Measurements from ENCODE around the gene FBXO47.
"Not testable (repeated sequence)": the region's sequence is repeated elsewhere in the genome, so short reads cannot be mapped to it uniquely, and the experiment has no call there.

Gene FBXO47

GRCh38 chr17:38980490-38981217 lies 13.5 kb upstream of the FBXO47 start:
- DNase-seq: no peak

DNA sequence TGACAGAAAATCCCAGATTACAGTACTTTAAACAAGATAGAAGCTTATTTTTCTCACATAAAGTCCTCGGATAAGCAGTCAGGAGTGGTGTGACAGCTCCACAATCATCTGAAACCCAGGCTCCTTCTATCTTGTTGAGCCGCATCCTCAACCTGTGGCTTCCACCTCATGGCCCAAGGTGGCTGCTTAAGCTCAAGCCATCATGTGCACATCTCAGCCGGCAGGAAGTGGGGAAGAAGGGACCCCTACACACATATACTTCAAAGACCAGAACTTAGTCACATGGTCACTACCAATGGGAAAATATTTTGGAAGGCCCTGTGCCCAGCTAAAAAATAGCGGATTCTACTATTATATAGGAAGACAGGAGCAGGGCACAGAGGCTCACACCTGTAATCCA lies 11.0 kb upstream of the FBXO47 start:
- DNase-seq: no peak

DNA sequence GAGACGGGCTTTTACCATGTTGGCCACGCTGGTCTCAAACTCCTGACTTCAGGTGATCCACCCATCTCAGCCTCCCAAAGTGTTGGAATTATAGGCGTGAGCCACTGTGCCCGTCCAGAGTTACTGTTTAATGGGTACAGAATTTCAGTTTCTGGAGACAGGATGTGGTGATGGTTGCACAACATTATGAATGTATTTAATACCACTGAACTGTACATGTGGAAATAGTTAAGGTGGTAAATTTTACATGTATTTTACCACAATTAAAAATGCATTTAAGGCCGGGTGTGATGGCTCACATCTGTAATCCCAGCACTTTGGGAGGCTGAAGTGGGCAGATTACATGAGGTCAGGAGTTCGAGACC lies 9.0 kb upstream of the FBXO47 start:
- DNase-seq: peak; percentile 6

- DNase-seq: no peak
These were observed 3.6 kb upstream of the FBXO47 start for GRCh38 chr17:38970804-38971203.

DNA sequence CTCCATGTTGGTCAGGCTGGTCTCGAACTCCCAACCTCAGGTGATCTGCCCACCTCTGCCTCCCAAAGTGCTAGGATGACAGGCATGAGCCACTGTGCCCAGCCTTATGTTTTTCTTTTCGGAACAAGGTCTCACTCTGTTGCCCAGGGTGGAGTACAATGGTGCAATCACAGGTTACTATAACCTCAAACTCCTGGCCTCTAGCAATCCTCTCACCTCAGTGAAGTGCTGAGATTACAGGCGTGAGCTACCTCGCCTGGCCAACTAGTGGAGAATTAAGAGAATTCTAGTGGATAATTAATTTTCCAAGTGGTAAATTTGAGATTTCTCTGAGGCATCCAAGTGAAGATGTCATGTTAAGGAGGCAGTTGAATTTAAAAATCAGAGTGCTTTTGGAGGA lies 2.9 kb upstream of the FBXO47 start:
- DNase-seq: no peak

DNA sequence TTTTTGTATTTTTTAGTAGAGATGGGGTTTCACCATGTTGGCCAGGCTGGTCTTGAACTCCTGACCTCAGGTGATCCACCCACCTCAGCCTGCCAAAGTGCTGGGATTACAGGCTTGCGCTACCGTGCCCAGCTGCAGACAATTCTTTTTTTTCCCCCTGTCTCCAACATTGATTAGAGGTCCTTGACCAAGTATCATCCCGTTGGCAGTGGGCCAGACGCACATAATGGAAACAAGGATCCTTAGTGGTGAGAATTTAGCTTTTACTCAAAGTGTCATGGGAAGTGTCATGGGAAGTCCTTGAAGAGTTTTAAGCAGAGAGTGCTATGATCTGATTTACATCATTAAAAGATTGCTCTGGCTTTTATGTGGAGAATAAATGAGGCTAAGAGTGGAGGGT lies 2.1 kb upstream of the FBXO47 start:
- DNase-seq: no peak

DNA sequence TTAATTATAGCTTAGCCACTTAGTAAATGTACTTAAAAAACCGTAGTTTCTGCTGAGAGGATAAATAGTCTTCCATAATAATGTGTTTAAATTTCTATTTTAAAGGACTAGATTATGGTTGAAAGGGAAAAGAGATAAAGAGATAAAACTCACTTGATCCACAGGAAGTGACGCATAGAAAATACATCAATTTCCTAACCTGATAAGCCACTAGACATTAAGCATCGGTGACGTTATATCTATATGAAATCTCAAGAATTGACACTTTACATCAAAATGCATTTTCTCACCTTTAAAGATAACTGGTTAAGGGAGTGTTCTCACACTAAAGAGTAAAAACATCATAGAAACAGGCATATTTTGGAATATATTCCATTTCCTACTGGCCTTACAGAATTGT lies 5.8 kb downstream of the FBXO47 start:
- peak; percentile 5 for DNase-seq

DNA sequence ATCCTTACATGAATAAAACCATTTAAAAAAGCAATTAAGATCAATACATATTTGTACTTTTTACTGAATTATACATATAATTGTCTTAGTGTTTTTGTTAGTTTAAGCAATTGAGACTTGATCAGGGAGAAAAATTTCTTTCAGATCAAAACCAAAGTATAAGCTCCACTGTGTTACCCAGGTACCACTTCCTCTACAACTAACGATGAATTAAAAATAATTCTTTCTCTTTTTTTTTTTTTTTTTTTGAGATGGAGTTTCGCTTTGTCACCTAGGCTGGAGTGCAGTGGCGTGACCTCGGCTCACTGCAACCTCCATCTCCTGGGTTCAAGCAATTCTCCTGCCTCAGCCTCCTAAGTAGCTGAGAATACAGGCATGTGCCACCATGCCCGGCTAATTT lies 6.8 kb downstream of the FBXO47 start:
- no peak for DNase-seq

DNA sequence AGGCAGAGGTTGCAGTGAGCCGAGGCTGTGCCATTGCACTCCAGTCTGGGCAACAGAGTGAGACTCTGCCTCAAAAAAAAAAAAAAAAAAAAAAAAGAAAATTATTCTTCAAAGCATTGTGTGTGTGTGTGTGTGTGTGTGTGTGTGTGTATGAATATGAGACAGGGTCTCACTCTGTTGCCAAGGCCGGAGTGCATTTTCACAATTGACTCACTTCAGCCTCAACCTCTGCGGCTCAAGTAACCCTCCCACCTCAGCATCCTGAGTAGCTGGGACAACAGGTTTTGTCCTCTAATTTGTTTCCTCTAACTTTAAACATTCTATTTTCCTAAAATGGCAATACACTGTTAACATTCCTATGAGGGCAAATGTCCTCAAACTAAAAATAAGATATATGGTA lies 7.7 kb downstream of the FBXO47 start:
- DNase-seq: no peak

- no peak for DNase-seq
These were observed 8.4 kb downstream of the FBXO47 start for GRCh38 chr17:38958756-38959155.

DNA sequence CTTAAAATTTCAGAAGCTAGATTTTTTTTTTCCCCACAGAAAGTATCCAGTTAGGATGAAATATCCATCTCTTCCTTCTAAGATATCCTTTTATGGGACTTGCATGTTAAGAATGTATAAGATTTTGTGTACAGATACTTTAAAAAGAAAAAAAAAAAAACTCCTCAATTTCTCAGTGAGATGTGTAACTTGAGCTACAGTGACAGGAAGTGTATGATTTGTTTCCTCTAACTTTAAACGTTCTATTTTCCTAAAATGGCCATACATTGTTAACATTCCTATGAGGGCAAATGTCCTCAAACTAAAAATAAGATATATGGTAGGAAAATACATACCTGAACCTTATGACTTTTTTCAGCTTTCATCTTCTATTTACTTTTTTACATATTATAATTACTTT lies 8.9 kb downstream of the FBXO47 start:
- no peak for DNase-seq

DNA sequence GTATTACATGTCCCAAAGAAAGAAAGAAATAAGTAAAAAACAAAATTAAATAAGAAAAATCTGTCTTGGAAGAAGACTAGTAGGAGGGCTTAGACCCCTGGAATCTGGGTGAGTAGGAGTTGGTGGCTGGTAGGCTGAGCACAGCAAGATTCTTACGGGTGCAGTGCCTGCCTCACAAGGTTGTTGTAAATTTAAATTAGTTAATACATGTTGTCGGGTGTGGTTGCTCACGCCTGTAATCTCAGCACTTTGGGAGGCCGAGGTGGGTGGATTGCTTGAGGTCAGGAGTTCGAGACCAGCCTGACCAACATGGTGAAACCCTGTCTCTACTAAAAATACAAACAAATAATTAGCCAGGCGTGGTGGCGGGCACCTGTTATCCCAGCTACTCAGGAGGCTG lies 13.4 kb downstream of the FBXO47 start:
- DNase-seq: not testable (repeated sequence)

DNA sequence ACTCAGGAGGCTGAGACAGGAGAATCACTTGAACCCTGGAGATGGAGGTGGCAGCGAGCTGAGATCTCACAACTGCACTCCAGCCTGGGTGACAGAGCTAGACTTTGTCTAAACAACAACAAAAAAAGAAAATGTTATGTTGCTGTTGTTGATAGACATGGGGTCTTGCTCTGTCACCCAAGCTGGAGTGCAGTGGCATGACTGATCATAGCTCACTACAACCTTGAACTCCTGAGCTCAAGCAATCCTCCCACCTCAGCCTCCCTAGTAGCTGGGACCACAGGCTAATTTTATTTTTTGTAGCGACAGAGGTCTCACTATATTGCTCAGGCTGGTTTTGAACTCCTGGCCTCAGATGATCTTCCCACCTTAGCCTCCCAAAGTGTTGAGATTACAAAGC lies 20.0 kb downstream of the FBXO47 start:
- no peak for DNase-seq

DNA sequence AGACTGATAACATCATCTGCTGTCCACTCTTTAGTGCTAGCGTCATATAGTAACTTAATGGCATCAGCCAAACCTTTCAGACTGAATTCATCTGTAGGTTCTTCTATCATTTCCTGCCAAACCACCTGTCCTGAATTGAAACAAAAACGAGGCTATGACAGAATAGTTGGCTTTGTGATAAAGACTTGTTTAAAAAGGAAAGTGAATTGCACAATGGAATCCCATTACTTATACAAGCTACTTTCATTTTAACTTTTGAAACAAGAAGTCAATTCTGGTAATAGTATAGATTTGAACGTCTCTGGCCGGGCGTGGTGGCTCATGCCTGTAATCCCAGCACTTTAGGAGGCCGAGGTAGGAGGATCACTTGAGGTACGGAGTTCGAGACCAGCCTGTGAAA lies 23.6 kb downstream of the FBXO47 start:
- no peak for DNase-seq

DNA sequence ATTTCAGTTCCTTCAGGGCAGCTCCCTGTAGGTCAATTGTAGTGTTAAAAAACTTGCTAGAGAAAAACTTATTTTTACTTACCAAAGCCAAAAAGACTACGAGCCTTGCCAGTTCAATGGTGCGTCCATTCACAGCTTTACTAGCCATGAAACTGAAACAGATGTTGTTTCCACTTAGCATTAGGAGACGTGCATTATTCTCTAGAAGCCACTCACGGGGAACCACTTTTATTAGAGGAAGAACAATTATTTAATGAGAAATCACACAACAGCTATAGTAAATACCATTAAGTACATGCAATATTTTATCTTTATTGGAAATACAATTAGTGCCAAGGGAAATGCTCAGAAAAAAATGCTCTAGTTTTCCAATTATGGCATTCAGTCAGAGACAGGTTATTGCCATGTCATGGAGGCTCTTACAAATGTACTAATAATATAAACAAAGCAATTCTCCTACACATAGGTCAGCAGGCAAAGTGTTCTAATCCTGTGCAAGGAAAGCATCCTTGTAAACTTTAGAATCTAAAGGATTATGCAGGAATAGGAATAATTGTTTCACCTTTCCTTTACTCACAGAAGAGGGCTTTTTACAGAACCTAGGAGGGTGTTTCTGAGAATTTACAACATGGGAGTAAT lies 24.4 kb downstream of the FBXO47 start:
- DNase-seq: no peak

DNA sequence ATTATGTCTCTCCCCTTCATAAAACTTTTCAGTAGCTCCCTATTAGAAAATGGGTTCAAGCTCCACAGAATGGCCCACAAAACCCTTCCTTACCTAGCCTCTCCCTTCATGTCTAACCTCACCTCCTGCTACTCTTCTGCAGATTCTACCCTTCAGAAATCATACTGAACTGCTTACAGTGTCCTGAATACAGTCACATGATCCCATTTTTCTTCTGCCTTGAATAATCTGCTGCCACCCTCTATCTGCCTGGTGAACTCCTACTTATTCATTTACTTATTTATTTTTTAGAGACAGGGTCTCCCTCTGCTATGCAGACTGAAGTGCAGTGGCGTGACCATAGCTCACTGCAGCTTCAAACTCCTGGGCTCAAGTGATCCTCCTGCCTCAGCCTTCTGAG lies 26.8 kb downstream of the FBXO47 start:
- no peak for DNase-seq

- DNase-seq: no peak
These were observed 27.2 kb downstream of the FBXO47 start for GRCh38 chr17:38939987-38940386.

GRCh38 chr17:38933962-38934361 lies 33.2 kb downstream of the FBXO47 start:
- not testable (repeated sequence) for DNase-seq

GRCh38 chr17:38930782-38931181 lies 36.4 kb downstream of the FBXO47 start:
- not testable (repeated sequence) for DNase-seq

GRCh38 chr17:38926293-38927070 lies 40.7 kb downstream of the FBXO47 start:
- DNase-seq: peak; percentile 12

DNA sequence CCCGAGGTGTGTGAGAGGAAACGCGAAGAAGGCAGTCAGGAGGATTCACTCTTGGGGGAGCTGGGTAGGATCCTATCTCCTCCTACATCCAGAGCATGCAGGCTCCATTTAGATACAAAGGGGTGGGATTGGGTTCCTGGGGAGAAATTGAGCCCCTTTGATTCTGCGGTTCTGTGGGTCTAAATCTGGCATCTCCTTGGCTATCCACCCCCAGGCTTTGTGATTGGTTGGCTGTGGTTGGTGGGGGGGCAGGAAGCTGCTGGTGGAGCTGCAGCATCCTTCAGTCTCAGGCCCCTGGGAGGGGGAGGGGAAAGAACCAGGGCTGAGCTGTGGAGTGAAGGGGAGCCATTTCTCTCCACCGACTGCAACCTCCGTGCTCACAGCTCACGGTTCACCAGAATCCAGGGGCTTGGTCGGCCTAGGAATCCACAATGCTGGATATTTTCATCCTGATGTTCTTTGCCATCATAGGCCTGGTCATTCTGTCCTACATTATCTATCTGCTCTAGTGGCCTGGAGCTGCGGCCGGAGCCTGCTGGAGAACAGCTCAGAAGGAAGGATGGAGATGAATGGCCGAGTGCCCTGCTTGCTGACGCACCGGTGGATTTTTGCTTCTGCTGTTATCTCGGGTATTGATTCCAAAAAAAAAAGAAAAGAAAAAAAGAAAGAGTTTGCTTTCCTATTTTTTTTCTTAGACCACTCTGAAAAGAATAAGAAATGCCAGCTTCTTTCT lies 41.8 kb downstream of the FBXO47 start, which contains the start of gene LASP1NB:
Gene LASP1NB (plus strand): TSS at position 352 of the 733 bp plus-strand sequence.
- peak; percentile 29 for DNase-seq

DNA sequence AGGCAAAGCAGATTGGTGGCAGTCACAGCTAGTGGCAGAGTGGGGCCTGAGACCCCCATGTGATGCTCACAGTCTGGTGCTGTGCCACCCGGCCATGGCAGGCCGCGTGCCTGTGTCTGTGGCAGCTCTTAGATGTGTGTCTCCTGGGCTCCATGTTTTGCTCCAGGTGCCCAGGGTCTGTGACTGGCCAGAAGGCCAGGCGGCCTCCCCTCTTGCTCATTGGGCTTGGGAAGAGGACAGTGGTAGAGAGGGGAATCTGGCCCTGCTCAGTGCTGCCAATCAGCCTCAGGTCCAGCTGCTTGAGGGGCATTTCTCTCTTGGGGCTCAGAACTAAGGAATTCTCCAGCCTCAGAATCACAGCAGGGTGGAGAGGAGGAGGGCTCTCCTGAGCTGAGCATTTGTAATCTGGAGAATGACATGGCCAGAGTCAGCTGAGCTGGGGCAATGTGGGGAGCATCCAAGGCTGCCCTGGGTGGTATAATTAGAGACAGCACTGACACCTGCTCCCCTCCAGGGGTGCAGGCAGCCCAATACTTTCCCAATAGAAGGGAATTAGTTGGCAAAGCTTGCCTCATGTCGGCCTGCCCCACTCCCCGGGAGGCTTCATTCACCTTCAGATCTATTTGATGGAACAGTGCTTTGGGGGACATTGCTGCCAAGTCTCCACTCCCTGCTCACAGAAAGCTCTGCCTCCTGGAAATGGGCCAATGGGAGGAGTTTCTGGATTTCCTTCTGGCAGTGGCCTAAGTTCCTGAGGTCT lies 44.5 kb downstream of the FBXO47 start:
- DNase-seq: no peak
